ENCODE data around the gene H3-3A.
"Not testable (repeated sequence)": the region's sequence is repeated elsewhere in the genome, so short reads cannot be mapped to it uniquely, and the experiment has no call there.

The H3-3A gene

DNA sequence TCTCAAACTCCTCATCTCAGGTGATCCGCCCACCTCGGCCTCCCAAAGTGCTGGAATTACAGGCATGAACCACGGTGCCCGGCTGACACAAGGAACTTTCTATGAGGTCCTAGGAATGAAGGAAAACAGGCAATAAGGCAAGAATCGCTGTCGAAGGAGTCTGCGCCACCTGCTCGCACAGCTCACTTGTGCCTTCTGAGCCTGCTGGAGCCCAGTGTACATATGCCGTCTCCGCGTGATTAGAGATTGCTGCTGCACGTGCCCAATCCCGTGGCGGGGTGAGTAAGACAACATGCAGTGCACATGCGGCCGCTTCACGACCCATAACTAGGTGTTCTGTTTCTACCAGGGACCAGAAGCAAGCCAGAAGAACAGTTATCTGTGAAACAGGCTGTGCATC, 24.3 kb downstream of the H3-3A start:
- no peak overlapping the region for H3K27ac Mint-ChIP-seq
- peaks cover 13% of the 10 kb centered on the region for H3K4me1 Mint-ChIP-seq
- no peaks in the 10 kb centered on the region for H3K9me3 Mint-ChIP-seq
- ATAC-seq (no peak), DNase-seq (no peak)
- H3K4me3 Mint-ChIP-seq = no peak overlapping the region
- H3K27me3 Mint-ChIP-seq = peaks cover 3% of the 10 kb centered on the region
- no peaks in the 10 kb centered on the region for H3K36me3 Mint-ChIP-seq (ENCODE audit: low read depth)

DNA sequence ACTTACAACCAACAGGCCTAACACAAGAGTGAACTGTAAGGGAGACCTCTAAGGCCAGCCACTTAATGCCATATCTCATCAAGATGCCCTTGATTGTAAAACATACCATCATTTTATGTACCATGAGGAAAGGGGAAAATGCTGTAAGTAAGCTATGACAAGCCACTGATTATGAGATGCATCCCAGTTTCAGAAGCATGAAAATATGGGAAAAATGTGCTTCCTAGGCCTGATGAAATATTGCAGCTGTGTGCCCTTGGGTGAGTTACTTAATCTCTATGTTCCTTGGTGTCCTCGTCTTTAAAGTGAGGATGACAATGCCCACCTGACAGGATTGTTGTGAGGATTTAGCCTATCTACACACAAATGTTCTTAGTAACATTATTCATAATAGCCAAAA, 28.9 kb downstream of the H3-3A start:
- ATAC-seq (no peak), DNase-seq (no peak)
- Mint-ChIP-seq H3K9me3 (no peaks in the 10 kb centered on the region), H3K4me3 (no peak overlapping the region), H3K27me3 (peaks cover 5% of the 10 kb centered on the region), H3K36me3 (ENCODE audit: low read depth) (no peaks in the 10 kb centered on the region), H3K4me1 (no peaks in the 10 kb centered on the region), H3K27ac (no peak overlapping the region)

DNA sequence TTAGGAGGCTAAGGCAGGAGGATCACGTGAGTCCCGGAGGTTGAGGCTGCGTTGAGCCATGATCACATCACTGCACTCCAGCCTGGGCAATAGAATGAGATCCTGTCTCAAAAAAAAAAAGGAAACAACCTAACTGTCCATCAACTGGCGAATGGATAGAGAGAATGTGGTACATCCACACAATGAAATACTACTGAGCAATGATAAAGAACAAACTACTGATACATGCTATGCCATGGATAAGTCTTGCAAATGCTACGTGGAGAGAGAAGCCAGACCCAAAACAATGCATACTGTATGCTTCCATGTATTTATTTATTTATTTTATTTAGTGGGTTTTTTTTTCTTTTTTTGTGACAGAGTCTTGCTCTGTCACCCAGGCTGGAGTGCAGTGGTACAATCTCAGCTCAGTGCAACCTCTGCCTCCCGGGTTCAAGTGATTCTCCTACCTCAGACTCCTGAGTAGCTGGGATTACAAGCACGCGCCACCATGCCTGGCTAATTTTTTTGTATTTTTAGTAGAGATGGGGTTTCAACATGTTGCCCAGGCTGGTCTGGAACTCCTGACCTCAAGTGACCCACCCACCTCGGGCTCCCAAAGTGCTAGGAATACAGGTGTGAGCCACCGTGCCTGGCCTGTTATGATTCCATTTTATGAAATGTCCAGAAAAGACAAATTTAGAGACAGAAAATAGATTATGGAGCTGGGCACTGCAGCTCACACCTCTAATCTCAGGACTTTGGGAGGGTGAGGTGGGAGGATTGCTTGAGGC, 29.7 kb downstream of the H3-3A start:
- H3K9me3 Mint-ChIP-seq; H3K4me3 Mint-ChIP-seq; DNase-seq; H3K27ac Mint-ChIP-seq; H3K27me3 Mint-ChIP-seq; ATAC-seq; H3K4me1 Mint-ChIP-seq; H3K36me3 Mint-ChIP-seq (ENCODE audit: low read depth): not testable (repeated sequence)

DNA sequence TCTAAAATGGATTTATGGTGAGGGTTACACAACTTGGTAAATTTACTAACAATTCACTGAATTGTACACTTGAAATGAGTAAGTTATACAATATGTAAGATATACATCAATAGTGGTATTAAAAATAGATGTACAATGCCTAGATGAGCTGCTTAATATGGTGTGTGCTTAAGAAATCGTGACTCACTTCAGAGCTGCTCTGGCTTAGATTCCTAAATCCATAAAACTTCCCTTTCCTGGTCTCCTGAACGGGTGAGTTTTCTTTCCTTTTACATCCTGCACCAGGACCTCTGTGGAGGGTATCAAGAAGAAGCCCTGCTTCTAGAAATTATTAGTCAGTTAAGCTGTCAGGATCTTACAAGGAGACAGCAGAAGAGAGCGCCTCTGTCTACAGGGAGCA, 30.4 kb downstream of the H3-3A start:
- Mint-ChIP-seq H3K27me3 (peaks cover 8% of the 10 kb centered on the region), H3K4me3 (no peak overlapping the region), H3K27ac (no peak overlapping the region), H3K9me3 (no peaks in the 10 kb centered on the region), H3K4me1 (peaks cover 1% of the 10 kb centered on the region), H3K36me3 (ENCODE audit: low read depth) (no peaks in the 10 kb centered on the region)
- DNase-seq = no peak
- ATAC-seq = no peak

DNA sequence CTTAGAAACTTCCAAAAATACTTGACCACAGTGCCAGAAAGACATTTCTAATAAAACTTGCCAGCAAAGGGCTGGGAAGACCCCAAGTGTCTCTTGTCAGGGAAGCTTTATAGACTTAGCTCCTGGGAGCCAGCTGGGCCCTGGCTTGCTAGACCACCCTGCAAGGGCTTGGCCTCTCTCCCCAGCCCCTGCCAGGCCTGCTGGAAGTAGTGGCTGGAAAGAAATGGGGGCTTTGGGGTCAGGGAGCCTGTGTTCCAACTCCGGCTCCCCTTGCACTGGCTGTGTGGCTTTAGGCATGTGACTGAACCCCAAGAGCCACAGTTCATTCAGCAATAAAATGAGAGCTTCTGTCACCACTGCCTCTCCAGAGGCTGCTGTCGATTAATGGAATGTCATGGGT, 31.1 kb downstream of the H3-3A start:
- ATAC-seq (no peak), DNase-seq (no peak)
- peaks cover 1% of the 10 kb centered on the region for H3K4me1 Mint-ChIP-seq
- H3K4me3 Mint-ChIP-seq = no peak overlapping the region
- H3K9me3 Mint-ChIP-seq = no peaks in the 10 kb centered on the region
- no peak overlapping the region for H3K27ac Mint-ChIP-seq
- peaks cover 8% of the 10 kb centered on the region for H3K27me3 Mint-ChIP-seq
- no peaks in the 10 kb centered on the region for H3K36me3 Mint-ChIP-seq (ENCODE audit: low read depth)

DNA sequence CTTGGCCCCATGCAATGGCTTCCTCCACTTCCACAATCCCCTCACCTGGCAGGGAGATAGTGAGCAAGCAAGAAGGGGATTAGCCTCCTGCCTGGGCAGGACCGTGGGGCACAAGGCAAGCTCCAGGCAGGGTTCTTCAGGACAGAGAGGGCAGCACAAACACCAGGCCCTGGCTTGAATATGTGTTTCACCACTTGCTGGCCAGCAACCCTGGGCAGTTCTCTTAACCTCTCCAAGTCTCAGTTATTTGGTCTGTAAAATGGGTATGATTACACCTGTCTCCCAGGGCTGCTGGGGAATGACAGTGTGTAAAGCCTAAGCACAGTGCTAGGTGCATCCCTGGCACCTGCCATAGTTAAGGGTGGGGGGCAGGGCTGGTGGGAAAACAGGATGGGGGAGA, 31.9 kb downstream of the H3-3A start:
- DNase-seq = no peak

DNA sequence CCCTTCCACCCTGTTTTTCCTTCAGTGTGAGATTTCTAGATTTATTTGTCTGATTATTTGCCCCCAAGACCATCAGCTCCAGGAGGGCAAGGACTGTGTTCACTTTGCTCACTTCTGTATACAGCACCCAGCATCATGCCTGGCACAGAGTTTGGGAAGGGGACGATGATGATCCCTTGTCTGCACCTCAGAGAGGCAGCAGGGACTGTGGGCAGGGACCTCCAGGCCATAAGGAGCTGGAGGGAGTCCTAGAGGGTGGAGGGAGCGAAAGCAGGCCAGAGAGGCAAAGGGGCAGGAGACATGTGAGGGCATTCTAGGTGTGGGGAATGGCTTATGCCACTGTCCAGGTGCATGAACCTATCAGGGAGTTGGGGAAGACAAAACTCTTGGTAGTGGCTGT, 32.8 kb downstream of the H3-3A start:
- Mint-ChIP-seq H3K36me3 (ENCODE audit: low read depth) (no peaks in the 10 kb centered on the region), H3K27me3 (peaks cover 8% of the 10 kb centered on the region), H3K9me3 (no peaks in the 10 kb centered on the region), H3K27ac (no peak overlapping the region), H3K4me3 (no peak overlapping the region), H3K4me1 (peaks cover 17% of the 10 kb centered on the region)
- DNase-seq (no peak), ATAC-seq (no peak)

More for the DNA sequence above, 31.9 kb downstream of the H3-3A start:
- ATAC-seq = no peak
- no peaks in the 10 kb centered on the region for H3K36me3 Mint-ChIP-seq (ENCODE audit: low read depth)
- H3K27me3 Mint-ChIP-seq = peaks cover 8% of the 10 kb centered on the region
- H3K4me3 Mint-ChIP-seq = no peak overlapping the region
- peaks cover 9% of the 10 kb centered on the region for H3K4me1 Mint-ChIP-seq
- H3K27ac Mint-ChIP-seq = no peak overlapping the region
- no peaks in the 10 kb centered on the region for H3K9me3 Mint-ChIP-seq

DNA sequence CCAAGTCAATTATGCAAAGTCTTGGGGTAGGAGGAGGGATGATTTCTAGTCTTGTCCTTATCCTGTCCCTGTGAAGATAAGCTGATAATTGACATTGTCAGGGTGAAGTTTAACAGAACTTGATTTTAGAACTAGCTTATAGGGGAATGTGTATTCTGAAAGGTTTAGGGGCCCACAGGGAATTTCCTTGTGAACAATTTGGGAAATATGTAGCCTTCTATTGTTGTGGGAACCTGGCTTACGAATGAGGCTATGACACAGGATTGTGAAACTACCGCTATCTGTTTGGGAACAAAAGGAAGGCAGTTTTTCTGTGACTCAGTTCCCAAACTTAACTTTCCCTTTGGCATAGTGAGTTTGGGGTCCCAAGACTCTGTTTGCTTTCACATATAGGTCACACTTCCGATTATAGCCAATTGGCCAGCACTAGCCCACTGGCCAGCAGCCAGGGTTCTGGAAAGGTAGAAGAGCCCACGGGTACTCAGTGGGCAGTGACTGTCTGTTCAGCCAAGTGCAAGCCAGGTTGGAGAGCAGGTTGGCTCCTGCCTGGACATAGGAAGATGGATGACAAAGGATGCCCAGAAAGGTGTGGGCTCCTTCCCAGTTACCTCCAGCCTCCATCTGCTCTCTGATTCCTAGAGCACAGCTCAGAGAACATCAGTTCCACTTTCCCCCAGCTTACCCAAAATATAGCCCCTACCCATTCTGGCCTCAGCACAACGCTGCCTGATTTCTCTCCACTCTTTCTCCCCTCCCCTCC, 35.5 kb downstream of the H3-3A start:
- Mint-ChIP-seq H3K27me3 (peaks cover 8% of the 10 kb centered on the region), H3K27ac (no peak overlapping the region), H3K9me3 (no peaks in the 10 kb centered on the region), H3K4me1 (peaks cover 26% of the 10 kb centered on the region), H3K4me3 (no peak overlapping the region), H3K36me3 (ENCODE audit: low read depth) (no peaks in the 10 kb centered on the region)
- DNase-seq (no peak), ATAC-seq (no peak)

DNA sequence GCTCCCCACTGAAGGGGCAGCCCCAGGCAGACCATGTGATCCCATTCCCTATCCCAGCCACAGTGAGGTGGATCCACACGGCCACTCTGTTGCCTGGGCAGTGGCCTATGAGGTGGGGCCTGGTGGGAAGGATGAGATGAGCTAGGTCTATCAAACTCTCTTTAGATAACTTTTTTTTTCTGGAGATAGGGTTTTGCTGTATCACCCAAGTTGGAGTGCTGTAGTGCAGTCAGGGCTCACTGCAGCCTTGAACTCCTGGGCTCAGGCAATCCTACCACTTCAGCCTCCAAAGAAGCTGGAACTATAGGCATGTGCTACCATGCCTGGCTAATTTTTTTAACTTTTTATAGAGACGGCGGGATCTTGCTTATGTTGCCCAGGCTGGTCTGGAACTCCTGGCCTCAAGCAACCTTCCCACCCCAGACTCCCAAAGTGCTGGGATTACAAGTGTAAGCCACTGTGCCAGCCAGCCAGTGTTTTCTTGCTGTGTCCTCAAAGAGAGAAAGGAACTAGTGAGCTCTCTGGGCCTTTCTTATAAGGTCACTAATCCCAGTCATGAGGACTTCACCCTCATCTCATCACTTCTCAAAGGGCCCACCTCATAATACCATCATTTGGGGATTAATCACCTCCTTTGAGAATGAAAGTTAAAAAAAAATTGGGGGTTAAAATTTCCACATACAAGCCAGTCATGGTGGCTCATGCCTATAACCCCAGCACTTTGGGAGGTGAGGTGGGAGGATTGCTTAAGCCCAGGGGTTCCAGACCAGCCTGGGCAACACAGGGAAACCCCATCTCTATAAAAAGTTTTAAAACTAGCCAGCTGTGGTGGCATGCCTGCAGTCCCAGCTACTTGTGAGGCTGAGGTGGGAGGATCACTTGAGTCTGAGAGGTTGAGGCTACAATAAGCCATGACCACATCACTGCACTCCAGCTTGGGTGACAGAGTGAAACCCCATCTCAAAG, 36.6 kb downstream of the H3-3A start:
- Mint-ChIP-seq H3K4me3 (peak overlapping the region; percentile 83), H3K27ac (no peak overlapping the region), H3K4me1 (peaks cover 26% of the 10 kb centered on the region), H3K36me3 (ENCODE audit: low read depth) (no peaks in the 10 kb centered on the region), H3K9me3 (no peaks in the 10 kb centered on the region), H3K27me3 (peaks cover 8% of the 10 kb centered on the region)
- ATAC-seq (peak; percentile 76), DNase-seq (no peak)

DNA sequence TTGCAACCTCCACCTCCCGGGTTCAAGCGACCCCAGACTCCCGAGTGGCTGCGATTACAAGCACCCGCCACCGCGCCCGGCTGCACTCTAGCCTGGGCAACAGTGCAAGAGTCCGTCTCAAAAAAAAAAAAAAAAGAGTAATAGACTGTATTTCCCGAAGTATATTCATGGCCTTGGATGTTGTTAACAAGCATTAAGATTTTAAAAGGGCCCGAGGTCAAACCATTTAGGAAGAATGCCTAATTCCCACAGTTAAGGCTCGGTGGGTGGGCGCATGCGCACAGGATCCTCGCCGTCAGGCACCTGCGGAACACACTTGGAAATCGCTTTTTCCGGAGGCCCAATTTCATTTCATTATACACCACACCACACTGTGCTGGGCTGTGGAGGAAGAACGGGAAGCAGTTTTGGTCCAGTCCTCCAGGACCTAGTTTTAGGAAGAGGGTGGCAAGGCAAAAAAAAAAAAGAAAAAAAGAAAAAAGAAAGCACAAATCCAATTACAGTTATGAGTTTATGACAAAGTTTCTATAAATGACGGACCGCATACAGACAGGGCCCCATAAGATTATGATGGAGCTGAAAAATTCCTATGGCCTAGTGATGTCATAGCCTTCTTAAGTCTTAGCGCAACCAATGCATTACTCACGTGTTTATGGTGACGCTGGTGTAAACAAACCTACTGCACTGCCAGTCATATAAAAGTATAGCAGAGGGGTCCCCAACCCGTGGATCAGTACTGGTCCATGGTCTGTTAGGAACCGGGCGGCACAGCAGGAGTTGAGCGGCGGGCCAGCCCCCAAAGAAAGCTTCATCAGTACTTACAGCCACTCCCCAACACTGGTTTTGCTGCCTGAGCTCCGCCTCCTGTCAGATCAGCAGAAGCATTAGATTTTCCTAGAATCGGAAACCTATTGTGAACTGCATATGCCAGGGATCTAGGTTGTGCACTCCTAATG, 38.2 kb downstream of the H3-3A start:
- no peaks in the 10 kb centered on the region for H3K36me3 Mint-ChIP-seq (ENCODE audit: low read depth)
- H3K27ac Mint-ChIP-seq = peak overlapping the region; percentile 64

DNA sequence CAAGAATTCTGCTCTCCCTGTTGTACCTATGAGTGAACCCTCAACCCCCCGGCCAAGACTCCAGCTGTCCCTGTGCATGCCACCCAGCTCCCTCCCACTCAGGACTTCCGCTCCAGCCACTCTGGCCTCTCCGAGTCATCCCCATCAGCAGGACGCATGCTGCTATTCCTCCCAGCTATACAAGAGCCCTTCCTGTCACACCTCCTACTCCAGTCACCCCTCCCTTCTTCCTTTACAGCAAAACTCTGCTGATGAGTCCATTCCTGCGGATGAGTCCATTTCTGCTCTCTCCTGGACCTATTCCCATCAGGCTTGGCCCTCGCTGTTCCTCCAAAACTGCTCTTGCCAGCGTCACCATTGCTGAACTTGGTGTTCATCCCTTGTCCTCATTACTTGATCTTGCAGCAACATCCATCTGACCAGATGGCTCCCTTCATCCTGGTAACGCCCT, 42.2 kb downstream of the H3-3A start:
- H3K27me3 Mint-ChIP-seq = no peaks in the 10 kb centered on the region
- no peaks in the 10 kb centered on the region for H3K9me3 Mint-ChIP-seq
- H3K4me1 Mint-ChIP-seq = peaks cover 25% of the 10 kb centered on the region
- H3K27ac Mint-ChIP-seq = no peak overlapping the region
- DNase-seq = no peak
- H3K36me3 Mint-ChIP-seq (ENCODE audit: low read depth) = no peaks in the 10 kb centered on the region
- H3K4me3 Mint-ChIP-seq = no peak overlapping the region
- ATAC-seq = no peak

More for the DNA sequence above, 38.2 kb downstream of the H3-3A start:
- no peak for ATAC-seq
- Mint-ChIP-seq H3K4me3 (peak overlapping the region; percentile 83), H3K4me1 (peaks cover 26% of the 10 kb centered on the region), H3K9me3 (no peaks in the 10 kb centered on the region), H3K27me3 (peaks cover 3% of the 10 kb centered on the region)
- DNase-seq = peak; percentile 56

DNA sequence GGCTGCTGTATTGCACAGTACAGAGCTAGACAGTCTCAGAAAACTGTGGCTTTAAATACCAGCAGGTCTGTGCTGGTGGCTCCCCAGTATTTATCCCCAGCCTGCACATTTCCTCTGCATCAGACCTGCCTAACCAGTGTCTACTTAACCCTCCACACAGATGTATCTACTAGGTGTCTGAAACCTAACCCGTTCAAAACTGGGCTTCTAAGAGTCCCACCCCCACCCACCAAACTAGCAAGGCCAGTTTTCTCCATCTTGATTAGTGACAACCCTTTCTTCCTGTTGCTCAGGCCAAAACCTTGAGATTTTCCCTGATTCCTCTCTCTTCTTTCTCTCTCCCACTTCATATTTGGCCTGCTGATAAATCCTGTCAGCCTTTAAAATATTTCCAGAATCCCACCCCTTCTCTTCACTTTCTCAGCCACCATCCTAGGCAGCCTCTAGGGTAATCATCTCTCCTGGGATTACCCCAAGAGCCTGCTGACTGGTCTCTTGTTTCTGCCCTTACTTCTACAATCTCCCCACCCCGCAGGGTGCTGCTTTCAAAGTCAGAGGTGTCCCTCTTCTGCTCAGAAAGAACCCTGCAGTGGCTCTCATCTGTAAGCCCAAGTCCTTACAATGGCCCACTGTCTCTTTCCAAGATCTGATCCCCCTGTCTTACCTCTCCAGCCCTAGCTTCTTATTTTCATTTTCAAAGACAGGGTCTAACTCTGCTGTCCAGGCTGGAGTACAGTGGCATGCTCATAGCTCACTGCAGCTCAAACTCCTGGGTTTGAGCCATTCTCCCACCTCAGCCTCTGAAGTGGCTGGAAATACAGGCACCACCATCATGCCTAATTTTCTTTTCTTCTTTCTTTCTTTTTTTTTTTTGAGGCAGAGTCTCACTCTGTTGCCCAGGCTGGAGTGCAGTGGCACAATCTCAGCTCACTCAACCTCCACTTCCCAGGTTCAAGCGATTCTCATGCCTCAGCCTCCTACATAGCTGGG, 45.2 kb downstream of the H3-3A start:
- Mint-ChIP-seq H3K36me3 (ENCODE audit: low read depth) (no peaks in the 10 kb centered on the region), H3K4me1 (peaks cover 25% of the 10 kb centered on the region), H3K4me3 (no peak overlapping the region), H3K27me3 (no peaks in the 10 kb centered on the region), H3K9me3 (no peaks in the 10 kb centered on the region), H3K27ac (no peak overlapping the region)
- DNase-seq = no peak
- ATAC-seq = no peak
